ENCODE data around the gene DSE.
"Not testable (repeated sequence)": the region's sequence is repeated elsewhere in the genome, so short reads cannot be mapped to it uniquely, and the experiment has no call there.

Gene DSE

GRCh38 chr6:116370760-116371119 is at the start of gene DSE:
TSS of gene DSE (plus strand) at chr6:116370947. CDS start at chr6:116399251, 28,304 bp downstream.
- DNase-seq (ENCODE audit: low spot score): peak; percentile 88

GRCh38 chr6:116321933-116322332 is 48.8 kb upstream of the DSE start:
- DNase-seq (ENCODE audit: low spot score): not testable (repeated sequence)

DNA sequence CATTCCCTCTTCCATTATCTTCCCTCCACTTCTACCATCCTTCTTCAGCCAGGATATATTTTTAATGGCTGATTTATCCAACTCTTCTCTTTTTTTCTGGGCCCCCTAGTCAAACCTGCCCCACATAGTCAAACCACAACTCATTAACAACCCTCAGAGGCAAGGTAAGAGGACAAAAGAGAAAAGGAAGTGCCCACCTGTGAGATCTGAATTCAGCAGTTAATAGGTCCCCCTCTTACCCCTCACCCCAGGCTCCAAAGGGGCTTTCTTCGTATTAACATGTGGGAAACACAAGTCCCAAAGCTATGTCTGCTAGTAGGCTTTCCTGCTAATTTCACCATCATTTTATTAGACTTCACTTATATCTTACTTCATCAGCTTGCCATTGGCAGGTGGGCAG is 46.9 kb upstream of the DSE start:
- DNase-seq (ENCODE audit: low spot score): no peak

GRCh38 chr6:116325634-116326132 is 45.1 kb upstream of the DSE start:
- not testable (repeated sequence) for DNase-seq (ENCODE audit: low spot score)

DNA sequence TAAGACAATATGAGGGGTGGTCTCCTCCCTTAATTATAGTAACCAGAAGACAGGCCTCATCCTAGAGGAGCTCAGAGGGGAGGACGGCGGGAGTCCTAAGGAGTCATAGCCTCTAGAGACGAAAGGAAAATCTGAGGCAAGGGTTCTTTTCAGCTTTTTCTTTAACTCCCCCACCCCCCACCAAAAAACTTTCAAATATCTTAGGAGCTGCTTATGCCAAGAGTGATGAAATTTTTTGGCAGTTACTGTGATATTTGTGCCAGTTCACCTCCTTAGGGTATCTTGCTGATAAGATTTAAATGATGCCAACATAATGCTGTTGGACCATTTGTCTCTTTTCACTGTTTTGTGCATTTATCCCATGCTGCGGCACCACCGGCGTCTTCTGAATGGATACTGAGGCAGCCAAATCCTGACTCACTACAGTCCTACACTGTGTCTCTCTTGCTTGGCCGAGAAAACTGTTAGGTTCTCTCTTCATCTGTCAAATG is 44.5 kb upstream of the DSE start:
- DNase-seq (ENCODE audit: low spot score): no peak

DNA sequence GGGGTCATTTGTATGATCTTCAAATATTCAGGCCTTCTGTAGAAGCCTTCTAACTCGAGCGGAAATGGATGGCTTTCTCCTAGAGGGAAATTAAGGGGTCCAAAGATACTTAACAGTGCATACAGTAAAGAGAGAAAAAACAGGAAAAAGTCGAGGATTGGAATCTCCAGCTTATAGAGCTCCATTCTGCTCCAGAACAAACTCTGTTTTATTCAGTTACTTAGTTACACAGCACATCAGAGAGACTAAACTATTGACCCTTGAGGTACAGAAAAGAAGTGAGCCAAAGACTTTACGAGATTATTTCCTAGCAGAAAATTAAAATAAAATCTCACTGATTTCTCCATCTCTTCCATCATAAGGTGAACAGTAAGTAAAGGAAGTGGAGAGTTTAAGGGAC is 43.8 kb upstream of the DSE start:
- no peak for DNase-seq (ENCODE audit: low spot score)

DNA sequence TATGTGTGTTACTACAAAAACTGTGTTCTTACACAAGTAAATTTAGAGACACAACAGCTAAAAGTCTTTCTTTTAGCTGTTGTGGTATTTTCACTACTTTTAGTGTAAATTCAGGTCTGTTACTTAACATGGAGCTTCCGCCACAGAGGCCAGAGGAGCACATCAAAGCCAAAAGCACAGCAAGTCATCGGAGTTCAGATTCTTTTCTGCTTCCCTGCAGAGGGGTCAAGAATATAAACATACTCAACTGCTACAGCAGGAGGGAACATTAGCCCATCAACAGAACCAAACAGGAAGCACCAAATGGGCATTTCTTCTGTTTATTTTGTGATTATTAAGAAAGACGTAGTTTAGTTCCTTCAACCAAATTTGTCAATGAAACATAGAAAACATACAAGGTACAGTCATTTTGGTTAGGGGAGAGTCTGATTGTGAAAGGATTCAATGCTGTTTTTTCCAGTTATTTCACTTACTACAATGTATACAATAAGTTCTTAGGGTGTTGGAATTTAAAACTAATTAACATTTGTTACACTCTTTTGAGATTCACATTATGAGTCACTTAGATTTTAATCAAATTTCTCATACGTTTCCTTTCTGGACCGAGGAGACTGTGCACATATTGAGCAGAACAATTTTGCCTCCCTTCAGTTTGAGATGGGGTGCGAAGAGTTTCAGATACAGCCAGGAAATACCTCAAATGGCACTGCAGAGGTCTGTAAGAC is 42.8 kb upstream of the DSE start:
- DNase-seq (ENCODE audit: low spot score): no peak

GRCh38 chr6:116328528-116328903 is 42.2 kb upstream of the DSE start:
- no peak for DNase-seq (ENCODE audit: low spot score)

DNA sequence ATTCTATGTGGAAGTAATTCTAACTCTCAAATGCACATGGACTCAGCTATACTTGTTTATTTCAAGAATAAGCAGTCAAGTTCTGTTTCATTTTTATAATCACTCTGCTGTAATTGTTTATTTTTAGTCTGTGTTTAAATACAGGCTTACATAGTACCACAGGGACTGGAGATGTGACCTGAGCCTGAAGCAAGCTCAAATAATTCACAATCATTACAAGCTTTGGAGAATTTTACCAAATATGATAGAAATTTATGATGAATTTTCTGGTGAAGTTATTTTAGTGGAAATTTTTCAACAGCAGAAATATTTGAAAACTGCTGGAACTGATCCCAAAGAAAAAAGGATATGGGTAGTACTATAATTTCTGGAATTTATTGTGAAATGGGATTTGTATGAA is 41.6 kb upstream of the DSE start:
- DNase-seq (ENCODE audit: low spot score): no peak

GRCh38 chr6:116330511-116330910 is 40.2 kb upstream of the DSE start:
- no peak for DNase-seq (ENCODE audit: low spot score)

DNA sequence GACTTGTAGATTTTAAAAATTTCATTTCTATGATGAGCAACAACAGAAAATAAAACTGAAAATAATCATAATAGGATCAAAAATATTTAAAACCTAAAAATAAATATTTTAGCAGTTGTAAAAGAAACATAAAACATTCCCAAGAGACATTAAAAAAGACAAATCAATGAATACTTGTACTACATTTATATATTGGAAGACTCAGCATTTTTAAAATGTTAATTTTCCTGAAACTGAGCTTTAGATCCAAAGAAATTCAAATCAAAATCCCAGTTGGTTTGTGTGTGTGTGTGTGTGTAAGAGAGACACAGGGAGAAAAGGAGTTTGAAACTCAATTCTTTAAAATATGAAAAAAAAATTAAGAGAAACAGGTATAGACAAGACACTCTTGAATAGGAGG is 38.7 kb upstream of the DSE start:
- no peak for DNase-seq (ENCODE audit: low spot score)

GRCh38 chr6:116334638-116335409 is 35.9 kb upstream of the DSE start:
- DNase-seq (ENCODE audit: low spot score): not testable (repeated sequence)

DNA sequence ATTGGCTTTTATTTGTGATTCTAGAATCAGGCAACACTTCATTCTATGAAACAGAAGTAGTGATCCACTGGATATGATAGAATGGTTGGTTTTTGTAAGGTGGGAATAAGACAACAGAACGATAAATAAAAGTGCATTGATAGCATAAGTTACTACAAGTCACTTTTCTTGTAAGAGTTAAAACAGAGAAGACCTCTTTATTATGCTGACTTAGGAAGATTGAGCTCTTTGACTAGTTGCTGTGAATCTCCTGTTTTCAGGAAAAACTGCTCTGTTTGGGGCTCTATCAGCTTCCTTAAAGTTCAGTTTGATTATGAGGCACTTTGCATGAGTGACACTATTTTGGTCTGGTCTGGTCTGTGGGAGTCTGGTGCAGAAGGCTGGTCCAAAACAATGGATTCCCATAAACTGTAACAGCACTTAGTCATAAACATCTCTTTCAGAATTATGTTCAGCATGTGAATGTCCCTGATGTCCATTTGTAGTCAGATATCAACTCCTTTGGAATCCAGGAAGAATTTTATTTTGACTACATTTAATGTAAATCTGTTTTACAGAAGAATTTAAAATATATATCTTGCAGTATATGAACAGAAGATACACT is 35.0 kb upstream of the DSE start:
- DNase-seq (ENCODE audit: low spot score): no peak

DNA sequence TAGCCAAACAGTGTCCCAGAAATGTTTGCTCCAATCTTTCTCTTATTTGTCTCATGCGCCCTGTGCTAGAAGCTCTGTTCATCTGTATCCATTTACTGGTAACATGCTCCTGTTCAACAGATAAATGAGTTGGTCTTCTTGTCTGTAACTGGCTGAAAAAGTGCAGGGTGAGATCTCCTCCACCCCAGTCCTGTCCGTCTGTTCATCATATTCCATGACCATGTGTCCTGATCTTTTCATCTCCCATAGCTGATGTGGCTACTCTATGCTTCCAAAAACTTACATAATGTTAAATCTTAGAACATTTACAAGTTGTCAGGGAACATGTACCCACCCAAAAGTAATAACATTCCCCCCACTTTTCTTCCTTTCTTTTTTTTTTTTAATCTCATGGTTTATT is 31.8 kb upstream of the DSE start:
- DNase-seq (ENCODE audit: low spot score): no peak

DNA sequence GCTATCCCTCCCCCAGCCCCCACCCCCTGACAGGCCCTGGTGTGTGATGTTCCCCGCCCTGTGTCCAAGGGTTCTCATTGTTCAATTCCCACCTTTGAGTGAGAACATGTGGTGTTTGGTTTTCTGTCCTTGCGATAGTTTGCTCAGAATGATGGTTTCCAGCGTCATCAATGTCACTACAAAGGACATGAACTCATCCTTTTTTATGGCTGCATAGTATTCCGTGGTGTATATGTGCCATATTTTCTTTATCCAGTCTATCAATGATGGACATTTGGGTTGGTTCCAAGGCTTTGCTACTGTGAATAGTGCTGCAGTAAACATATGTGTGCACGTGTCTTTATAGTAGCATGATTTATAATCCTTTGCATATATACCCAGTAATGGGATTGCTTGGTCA is 30.1 kb upstream of the DSE start:
- not testable (repeated sequence) for DNase-seq (ENCODE audit: low spot score)

GRCh38 chr6:116349216-116349615 is 21.5 kb upstream of the DSE start:
- no peak for DNase-seq (ENCODE audit: low spot score)

DNA sequence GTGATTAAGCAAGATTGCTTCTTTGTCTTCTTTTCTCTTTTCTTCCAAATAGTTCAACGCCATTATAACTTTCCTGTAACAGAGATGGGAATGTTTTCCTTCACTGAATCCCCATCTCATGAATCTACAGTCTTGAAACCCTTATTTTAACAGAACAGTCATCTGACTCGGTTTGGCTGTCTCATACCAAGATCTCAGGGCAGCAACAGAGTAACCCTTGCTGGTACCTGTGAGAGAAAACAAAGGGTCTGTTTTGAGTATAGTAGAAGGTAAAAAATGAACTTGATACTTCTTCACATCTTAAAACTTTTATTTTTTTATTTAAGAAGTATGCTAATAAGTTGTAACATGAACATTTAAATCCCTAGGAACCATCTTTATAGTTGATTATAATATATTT is 19.6 kb upstream of the DSE start:
- no peak for DNase-seq (ENCODE audit: low spot score)

DNA sequence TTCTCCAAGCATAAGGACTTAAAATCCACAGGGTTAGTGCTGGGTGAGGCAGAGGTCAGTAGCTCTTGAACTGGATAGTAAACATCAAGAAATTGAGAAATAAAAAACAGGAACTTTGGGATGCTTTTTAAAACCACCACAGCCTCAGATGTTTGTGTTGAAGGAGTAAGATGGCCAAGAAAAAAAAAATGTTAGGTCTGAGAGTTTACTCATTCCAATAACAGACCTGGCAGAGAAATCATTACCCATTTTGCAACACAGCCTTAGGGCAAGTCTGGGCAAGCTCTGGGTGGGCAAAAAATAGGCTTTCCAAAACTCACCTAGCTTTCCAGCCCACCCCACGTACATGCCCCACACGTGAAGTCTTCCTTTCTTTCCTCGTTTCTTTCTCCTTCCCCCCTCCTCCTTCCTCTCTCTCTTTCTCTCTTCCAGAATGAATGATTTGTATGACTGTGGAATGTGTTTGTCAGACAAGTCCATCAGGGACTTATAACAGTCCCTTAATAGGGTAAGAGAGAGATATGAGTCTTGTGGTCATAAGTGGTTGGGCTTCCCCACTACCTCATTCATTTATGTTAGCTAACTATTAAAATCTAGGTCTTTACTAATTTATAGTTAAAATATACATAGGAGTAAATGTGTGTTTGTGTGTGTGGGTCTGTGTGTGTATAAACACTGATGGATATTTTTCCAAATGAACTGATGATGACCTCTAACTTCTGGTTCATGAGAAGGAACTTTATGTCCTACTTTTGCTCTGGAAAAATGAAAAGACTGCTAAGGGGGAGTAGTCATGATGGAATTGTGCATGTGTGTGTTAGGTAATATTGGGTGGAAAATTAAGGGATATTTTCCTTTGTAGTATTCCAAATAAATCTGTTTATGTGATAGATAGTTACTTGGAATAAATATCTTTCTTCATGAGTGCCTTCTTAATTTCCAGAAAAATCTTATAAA is 18.0 kb upstream of the DSE start:
- DNase-seq (ENCODE audit: low spot score): peak; percentile 33

DNA sequence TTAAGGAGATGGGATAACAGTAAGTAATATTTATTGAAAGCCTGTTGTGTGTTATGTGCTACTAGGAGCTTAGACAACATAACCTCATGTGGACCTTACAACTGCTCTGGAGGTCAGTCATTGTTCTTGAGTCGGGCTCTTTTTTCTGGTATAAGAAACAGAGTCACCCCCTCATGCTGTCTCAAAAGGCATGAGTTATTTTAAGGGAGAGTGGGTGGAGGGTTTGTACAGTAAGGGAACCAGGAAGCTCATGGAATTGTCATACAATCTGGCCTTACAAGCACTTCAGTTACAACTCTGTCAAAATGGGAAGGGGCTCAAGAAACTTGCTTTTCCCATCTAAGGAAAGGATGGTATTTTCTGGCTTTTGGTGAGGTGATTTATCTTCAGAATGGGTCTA is 16.5 kb upstream of the DSE start:
- DNase-seq (ENCODE audit: low spot score): no peak

GRCh38 chr6:116355796-116356195 is 15.0 kb upstream of the DSE start:
- no peak for DNase-seq (ENCODE audit: low spot score)

DNA sequence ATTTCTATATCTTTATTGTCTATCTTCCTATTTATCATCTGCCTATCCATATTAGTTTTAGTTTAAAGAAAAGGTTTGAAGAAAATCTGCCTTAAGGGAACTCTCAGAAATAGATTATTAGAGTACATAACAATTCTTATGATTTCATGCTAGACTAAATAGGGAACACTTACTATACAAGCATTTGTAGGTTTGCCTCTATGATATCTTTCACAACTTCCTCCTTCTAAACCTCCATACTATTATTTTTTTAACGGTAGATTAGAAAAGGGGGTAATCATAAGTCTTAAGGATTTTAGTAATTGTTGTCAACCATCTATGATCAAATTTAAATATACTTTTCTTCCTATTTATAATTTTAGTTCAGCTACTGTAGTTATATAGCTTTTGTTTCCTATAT is 11.6 kb upstream of the DSE start:
- no peak for DNase-seq (ENCODE audit: low spot score)

DNA sequence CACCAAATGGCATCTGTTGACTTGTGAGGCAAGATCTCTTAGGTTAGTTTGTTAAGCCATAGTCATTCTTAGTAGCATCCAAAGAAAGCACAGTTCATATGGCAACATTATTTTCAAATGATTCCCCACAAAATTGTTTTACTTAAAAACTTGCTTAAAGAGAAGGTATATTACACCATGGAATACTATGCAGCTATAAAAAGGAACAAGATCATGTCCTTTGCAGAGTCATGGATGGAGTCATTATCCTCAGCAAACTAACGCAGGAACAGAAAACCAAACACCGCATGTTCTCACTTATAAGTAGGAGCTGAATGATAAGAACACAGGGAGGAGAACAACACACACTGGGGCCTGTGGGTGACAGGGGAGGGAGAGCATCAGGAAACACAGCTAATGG is 10.9 kb upstream of the DSE start:
- no peak for DNase-seq (ENCODE audit: low spot score)

Measured in AG08396 (cell line).